ENCODE results near the gene CHST11. TPM values are rescaled to one million over a fixed set of nuclear protein-coding genes. Genes with fewer than 3 reads are reported as not detected.

CHST11 gene
- polyA plus RNA-seq, 1 donor, result 2.0 TPM

GRCh38 chr12:104480826-104481440 lies 24.2 kb downstream of the CHST11 start:
- DNase-seq (ENCODE audit: low read depth), result no peak

- DNase-seq (ENCODE audit: low read depth), result no peak
Observed at GRCh38 chr12:104482113-104482512, 25.4 kb downstream of the CHST11 start.

GRCh38 chr12:104482748-104483147 lies 26.0 kb downstream of the CHST11 start:
- no peak for DNase-seq (ENCODE audit: low read depth)

GRCh38 chr12:104484079-104484478 lies 27.3 kb downstream of the CHST11 start:
- DNase-seq (ENCODE audit: low read depth), result no peak

GRCh38 chr12:104485651-104486362 lies 29.1 kb downstream of the CHST11 start:
- no peak for DNase-seq (ENCODE audit: low read depth)

- DNase-seq (ENCODE audit: low read depth), result no peak
Observed at GRCh38 chr12:104486363-104486750, 29.6 kb downstream of the CHST11 start.

- DNase-seq (ENCODE audit: low read depth), result no peak
Observed at GRCh38 chr12:104486943-104487819, 30.4 kb downstream of the CHST11 start.

- DNase-seq (ENCODE audit: low read depth), result no peak
Observed at GRCh38 chr12:104488374-104488773, 31.6 kb downstream of the CHST11 start.

GRCh38 chr12:104490186-104490585 lies 33.4 kb downstream of the CHST11 start:
- DNase-seq (ENCODE audit: low read depth), result no peak

- no peak for DNase-seq (ENCODE audit: low read depth)
Observed at GRCh38 chr12:104490850-104491249, 34.1 kb downstream of the CHST11 start.

- no peak for DNase-seq (ENCODE audit: low read depth)
Observed at GRCh38 chr12:104493496-104493895, 36.7 kb downstream of the CHST11 start.

GRCh38 chr12:104494137-104494792 lies 37.5 kb downstream of the CHST11 start:
- no peak for DNase-seq (ENCODE audit: low read depth)

GRCh38 chr12:104494793-104495158 lies 38.0 kb downstream of the CHST11 start:
- no peak for DNase-seq (ENCODE audit: low read depth)

- DNase-seq (ENCODE audit: low read depth), result no peak
Observed at GRCh38 chr12:104495786-104496185, 39.0 kb downstream of the CHST11 start.

GRCh38 chr12:104496336-104496735 lies 39.6 kb downstream of the CHST11 start:
- no peak for DNase-seq (ENCODE audit: low read depth)

- no peak for DNase-seq (ENCODE audit: low read depth)
Observed at GRCh38 chr12:104498211-104498801, 41.6 kb downstream of the CHST11 start.

GRCh38 chr12:104499668-104500332 lies 43.1 kb downstream of the CHST11 start:
- DNase-seq (ENCODE audit: low read depth), result no peak

GRCh38 chr12:104501115-104501514 lies 44.4 kb downstream of the CHST11 start:
- no peak for DNase-seq (ENCODE audit: low read depth)

- DNase-seq (ENCODE audit: low read depth), result no peak
Observed at GRCh38 chr12:104501660-104502059, 44.9 kb downstream of the CHST11 start.

- no peak for DNase-seq (ENCODE audit: low read depth)
Observed at GRCh38 chr12:104502217-104502616, 45.5 kb downstream of the CHST11 start.

GRCh38 chr12:104502638-104503037 lies 45.9 kb downstream of the CHST11 start:
- no peak for DNase-seq (ENCODE audit: low read depth)

Measured in forelimb muscle (tissue), 1 donor.